Stimulated activated naive CD4-positive, alpha-beta T cell (primary cell): ENCODE measurements around the gene RASSF4.
A peak's percentile ranks its signal among the peaks of the same experiment; 100 is the strongest.

ENCODE experiments used
- DNase-seq, 6 experiments: peaks; one replicate each; lab custom pipeline; 2025; lab: John Stamatoyannopoulos, UW

RASSF4 gene

GRCh38 chr10:44927352-44927751, 32.2 kb upstream of the RASSF4 start:
- no peak for DNase-seq

- DNase-seq, result no peak
Observed at GRCh38 chr10:44928462-44928861, 31.1 kb upstream of the RASSF4 start.

- DNase-seq, result no peak
Observed at GRCh38 chr10:44929356-44930255, 30.0 kb upstream of the RASSF4 start.

GRCh38 chr10:44930904-44931620, 28.5 kb upstream of the RASSF4 start:
- no peak for DNase-seq

- DNase-seq, result no peak
Observed at GRCh38 chr10:44931621-44932516, 27.7 kb upstream of the RASSF4 start.

- peak; percentile 41 to 79 (median 66) for DNase-seq
Observed at GRCh38 chr10:44932517-44933450, 26.8 kb upstream of the RASSF4 start.

- no peak for DNase-seq
Observed at GRCh38 chr10:44933451-44934321, 25.9 kb upstream of the RASSF4 start.

GRCh38 chr10:44934416-44935200, 25.0 kb upstream of the RASSF4 start:
- no peak for DNase-seq

- DNase-seq, result no peak
Observed at GRCh38 chr10:44935201-44935965, 24.2 kb upstream of the RASSF4 start.

- DNase-seq, result no peak
Observed at GRCh38 chr10:44935966-44936295, 23.7 kb upstream of the RASSF4 start.

GRCh38 chr10:44936314-44936975, 23.2 kb upstream of the RASSF4 start:
- no peak for DNase-seq

- no peak for DNase-seq
Observed at GRCh38 chr10:44937196-44938005, 22.2 kb upstream of the RASSF4 start.

- no peak for DNase-seq
Observed at GRCh38 chr10:44938956-44939355, 20.6 kb upstream of the RASSF4 start.

GRCh38 chr10:44939691-44940401, 19.8 kb upstream of the RASSF4 start:
- no peak for DNase-seq

- no peak for DNase-seq
Observed at GRCh38 chr10:44944354-44944753, 15.2 kb upstream of the RASSF4 start.

- DNase-seq, result no peak
Observed at GRCh38 chr10:44946205-44946604, 13.4 kb upstream of the RASSF4 start.
